Endothelial cell of umbilical vein (primary cell): ENCODE measurements around the gene DPYD. TPM values are rescaled to one million over a fixed set of nuclear protein-coding genes. Genes with fewer than 3 reads are reported as not detected.

ENCODE experiments used
- BruUV-seq: library from RNA; stranded (reverse); fragments of 400-500 nt; replicated peaks from 2 replicates; lab custom pipeline; 2021; lab: Mats Ljungman, UMichigan
- CTCF ChIA-PET: fragments of 300-600, 350-600 bp; sonication (Branson Sonifier 250); formaldehyde crosslinking; loops from one replicate; lab custom pipeline; 2021; ENCODE audit warnings: antibody characterized with exemption, inconsistent platforms; lab: Charles Lee
- POLR2A ChIA-PET: fragments of 300-600, 350-600 bp; sonication (Branson Sonifier 250); formaldehyde crosslinking; loops from one replicate; lab custom pipeline; 2021; ENCODE audit warnings: antibody characterized with exemption, inconsistent platforms; lab: Charles Lee
- DNase-seq: peaks from one replicate; pipeline ENCODE4 v3.0.0-alpha.2; 2011; ENCODE audit warnings: low read depth, low spot score
- FAIRE-seq: peaks from 2 replicates; lab custom pipeline; 2011; peaks lifted over from hg19 to GRCh38; lab: Jason Lieb, UNC
- H2AFZ ChIP-seq: 2 replicates; pipeline ENCODE4 v1.6.0; 2012; ENCODE audit warnings: low read depth, low read length, control low read depth, inconsistent platforms
- H3K27ac ChIP-seq: 2 replicates; pipeline ENCODE4 v1.5.1; 2011; ENCODE audit warnings: low read depth, mild to moderate bottlenecking, control low read depth, low read length, moderate library complexity; ENCODE audit not compliant: insufficient read depth
- H3K27me3 ChIP-seq, 2 experiments: 2 replicates each; pipeline versions ENCODE4 v1.6.0 to v1.6.1; 2011; ENCODE audit warnings: low read length in 2 of 2, mixed read lengths in 1 of 2; ENCODE audit not compliant: control insufficient read depth in 2 of 2, insufficient read depth in 2 of 2
- H3K36me3 ChIP-seq, 2 experiments: 2 replicates in 1 of 2; 3 replicates in 1 of 2; pipeline ENCODE4 v1.5.1; 2011; ENCODE audit warnings: low read length in 2 of 2, mild to moderate bottlenecking in 1 of 2, moderate library complexity in 1 of 2; ENCODE audit not compliant: control insufficient read depth in 2 of 2, insufficient read depth in 2 of 2; ENCODE audit errors: extremely low read depth in 1 of 2
- H3K4me1 ChIP-seq: 3 replicates; pipeline ENCODE4 v1.5.1; 2011; ENCODE audit warnings: mild to moderate bottlenecking, low read length; ENCODE audit not compliant: control insufficient read depth, insufficient read depth; ENCODE audit errors: extremely low read depth
- H3K4me2 ChIP-seq: 2 replicates; pipeline ENCODE4 v1.6.1; 2011; ENCODE audit warnings: low read length, control low read depth, mixed read lengths; ENCODE audit not compliant: insufficient read depth
- H3K4me3 ChIP-seq, 3 experiments: fragments of 200-600 bp in 1 of 3; sonication (generic), shearing (Covaris generic) in 1 of 3; replicated peaks in 1 of 3; 2 replicates each; pipeline ENCODE4 v1.5.1; 2011 to 2016; ENCODE audit warnings: control low read depth in 3 of 3, low read length in 3 of 3, mild to moderate bottlenecking in 2 of 3, inconsistent platforms in 1 of 3, low read depth in 1 of 3, moderate library complexity in 1 of 3; ENCODE audit not compliant: insufficient read depth in 1 of 3
- H3K79me2 ChIP-seq: 2 replicates; pipeline ENCODE4 v1.6.0; 2012; ENCODE audit warnings: low read length, inconsistent platforms; ENCODE audit not compliant: control insufficient read depth, insufficient read depth
- H3K9ac ChIP-seq: replicated peaks from 2 replicates; pipeline ENCODE3; 2011; ENCODE audit warnings: low read length, control low read depth; ENCODE audit not compliant: insufficient read depth; ENCODE audit errors: extremely low read depth
- H3K9me1 ChIP-seq: replicated peaks from 3 replicates; pipeline ENCODE4 v1.6.0; 2011; ENCODE audit warnings: mild to moderate bottlenecking, low read length; ENCODE audit not compliant: control insufficient read depth, insufficient read depth; ENCODE audit errors: extremely low read depth
- H3K9me3 ChIP-seq: replicated peaks from 2 replicates; pipeline ENCODE4 v1.5.1; 2012; ENCODE audit warnings: low read length, inconsistent platforms; ENCODE audit not compliant: control insufficient read depth, insufficient read depth
- H4K20me1 ChIP-seq: replicated peaks from 2 replicates; pipeline ENCODE3; 2011; ENCODE audit warnings: mild to moderate bottlenecking, low read length; ENCODE audit not compliant: control insufficient read depth, insufficient read depth; ENCODE audit errors: extremely low read depth
- EZH2 ChIP-seq: IDR thresholded peaks from 2 replicates; pipeline ENCODE4 v1.6.1; 2012; ENCODE audit warnings: borderline replicate concordance, low read depth, mild to moderate bottlenecking, moderate library complexity, low read length, inconsistent platforms; ENCODE audit not compliant: severe bottlenecking
- FOS ChIP-seq: IDR thresholded peaks from 2 replicates; pipeline ENCODE4 v1.6.1; 2011; ENCODE audit warnings: mild to moderate bottlenecking, low read length, moderate library complexity, borderline replicate concordance; ENCODE audit not compliant: insufficient read depth
- GATA2 ChIP-seq: IDR thresholded peaks from 2 replicates; pipeline ENCODE4 v1.7.0; 2011; ENCODE audit warnings: low read depth, mild to moderate bottlenecking, moderate library complexity, mixed read lengths, low read length; ENCODE audit not compliant: insufficient read length, insufficient read depth
- JUN ChIP-seq: IDR thresholded peaks from 2 replicates; pipeline ENCODE4 v1.6.1; 2011; ENCODE audit warnings: borderline replicate concordance, low read depth; ENCODE audit not compliant: insufficient read length, insufficient read depth
- MYC ChIP-seq: IDR thresholded peaks from one replicate; pipeline ENCODE4 v1.6.1; 2011; ENCODE audit warnings: mild to moderate bottlenecking, low read depth, low read length
- POLR2A ChIP-seq: IDR thresholded peaks from 2 replicates; pipeline ENCODE4 v1.6.1; 2012; ENCODE audit warnings: low read depth, mild to moderate bottlenecking, control low read depth, low read length
- POLR2AphosphoS5 ChIP-seq: IDR thresholded peaks from 2 replicates; pipeline ENCODE4 v1.6.1; 2012; ENCODE audit warnings: low read depth, mild to moderate bottlenecking, control low read depth, low read length, moderate library complexity; ENCODE audit not compliant: insufficient read depth
- dilution Hi-C: fragments of 300-500 bp; cut with MboI; formaldehyde crosslinking; loops from one replicate; pipeline ENCODE4 v1.15.0; 2019; ENCODE audit warnings: low sequenced_read_pairs; ENCODE audit not compliant: extremely low pct_ligation_motif_present
- intact Hi-C: fragments of 100-400 bp; cut with micrococcal nuclease; formaldehyde crosslinking; loops from one replicate; pipeline ENCODE4 v1.10.0; 2022
- polyA plus RNA-seq, 4 experiments: library from polyadenylated mRNA; depleted of rRNA in 3 of 4; stranded (reverse) in 3 of 4; unstranded in 1 of 4; fragments of >200 nt; gene quantifications; 2 replicates each; pipeline versions ENCODE4 v1.2.1 to v1.2.3, GENCODE V29; 2011 to 2012; ENCODE audit warnings: missing spikeins in 1 of 4
- total RNA-seq: library from RNA; stranded (reverse); gene quantifications from 2 replicates; pipeline ENCODE4 v1.2.3, GENCODE V29; 2021
- TF ChIP-seq, protein P1 (sequence below): IDR thresholded peaks from 2 replicates; pipeline ENCODE4 v1.6.1; 2011; ENCODE audit not compliant: insufficient read depth, insufficient read length
- TF ChIP-seq, protein P2 (sequence below), 2 donors: IDR thresholded peaks; 1 replicate in 1 of 2; 2 replicates in 1 of 2; pipeline ENCODE4 v1.5.1; 2011; ENCODE audit warnings: low read length in 2 of 2, mild to moderate bottlenecking in 2 of 2, moderate library complexity in 2 of 2, control low read depth in 1 of 2, inconsistent platforms in 1 of 2, low read depth in 1 of 2; ENCODE audit not compliant: insufficient read depth in 1 of 2; ENCODE audit errors: extremely low read depth in 1 of 2

Gene DPYD
- total and polyA plus RNA-seq, 2 donors (not counting 3 experiments of a cell fraction or from before 2014, with no cell fraction given): 4.6 to 15.1 TPM

DNA sequence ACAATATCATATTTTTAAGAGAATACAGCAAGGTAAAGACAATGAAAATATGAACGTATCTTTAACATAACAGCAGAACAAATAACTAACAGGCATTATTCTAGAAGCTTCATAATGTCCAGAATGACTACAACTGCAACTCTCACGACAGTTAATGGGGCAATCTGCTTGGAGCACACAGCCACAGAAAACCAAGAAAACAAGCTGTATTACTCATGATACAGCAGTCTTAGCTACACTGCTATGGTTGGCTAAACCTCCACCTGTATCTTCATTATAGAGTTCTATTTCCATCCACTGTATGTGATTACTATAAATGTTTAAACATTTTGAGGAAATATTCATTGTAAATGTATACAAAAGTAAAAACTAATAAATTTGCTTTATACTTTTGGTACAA is 139.9 kb downstream of the DPYD start:
- Histone ChIP-seq H3K4me2 (no peak overlapping the region), H4K20me1 (no peaks in the 10 kb centered on the region), H3K9me1 (no peaks in the 10 kb centered on the region), H3K9me3 (no peaks in the 10 kb centered on the region), H3K4me3 (no peak overlapping the region), H3K9ac (no peak overlapping the region), H3K79me2 (no peaks in the 10 kb centered on the region), H3K27me3 (no peaks in the 10 kb centered on the region), H3K4me1 (no peaks in the 10 kb centered on the region), H3K27ac (no peak overlapping the region), H3K36me3 (no peaks in the 10 kb centered on the region), H2AFZ (no peak overlapping the region)
- intact Hi-C loops: no loop called here
- TF ChIP-seq FOS (no peak), EZH2 (no peak), GATA2 (no peak), JUN (no peak), POLR2AphosphoS5 (no peak), POLR2A (no peak), MYC (no peak)
- TF ChIP-seq, protein P1, sequence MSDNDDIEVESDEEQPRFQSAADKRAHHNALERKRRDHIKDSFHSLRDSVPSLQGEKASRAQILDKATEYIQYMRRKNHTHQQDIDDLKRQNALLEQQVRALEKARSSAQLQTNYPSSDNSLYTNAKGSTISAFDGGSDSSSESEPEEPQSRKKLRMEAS: no peak
- TF ChIP-seq, protein P2, sequence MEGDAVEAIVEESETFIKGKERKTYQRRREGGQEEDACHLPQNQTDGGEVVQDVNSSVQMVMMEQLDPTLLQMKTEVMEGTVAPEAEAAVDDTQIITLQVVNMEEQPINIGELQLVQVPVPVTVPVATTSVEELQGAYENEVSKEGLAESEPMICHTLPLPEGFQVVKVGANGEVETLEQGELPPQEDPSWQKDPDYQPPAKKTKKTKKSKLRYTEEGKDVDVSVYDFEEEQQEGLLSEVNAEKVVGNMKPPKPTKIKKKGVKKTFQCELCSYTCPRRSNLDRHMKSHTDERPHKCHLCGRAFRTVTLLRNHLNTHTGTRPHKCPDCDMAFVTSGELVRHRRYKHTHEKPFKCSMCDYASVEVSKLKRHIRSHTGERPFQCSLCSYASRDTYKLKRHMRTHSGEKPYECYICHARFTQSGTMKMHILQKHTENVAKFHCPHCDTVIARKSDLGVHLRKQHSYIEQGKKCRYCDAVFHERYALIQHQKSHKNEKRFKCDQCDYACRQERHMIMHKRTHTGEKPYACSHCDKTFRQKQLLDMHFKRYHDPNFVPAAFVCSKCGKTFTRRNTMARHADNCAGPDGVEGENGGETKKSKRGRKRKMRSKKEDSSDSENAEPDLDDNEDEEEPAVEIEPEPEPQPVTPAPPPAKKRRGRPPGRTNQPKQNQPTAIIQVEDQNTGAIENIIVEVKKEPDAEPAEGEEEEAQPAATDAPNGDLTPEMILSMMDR (IDR thresholded peaks at IDR 0.05; ENCODE audit: extremely low read depth in 1 of 2, insufficient read depth in 1 of 2, low read depth in 1 of 2, low read length in 2 of 2): no peak
- no TSS peak for BruUV-seq
- ChIA-PET CTCF (interaction anchor here (0.6 to 1.3 kb wide), 2 partner anchors 11 to 71 kb away, joined by 3 read pairs; no protein-coding TSS in a partner anchor), POLR2A (no interaction called here)
- FAIRE-seq: no peak
- no peak for DNase-seq
- dilution Hi-C loops: no loop called here
